PC-3 (cell line): Measurements from ENCODE around the gene MYH9.
"Not testable (repeated sequence)": the region's sequence is repeated elsewhere in the genome, so short reads cannot be mapped to it uniquely, and the experiment has no call there.

Experiments used
- CTCF ChIP-seq: fragments of 300-600 bp; sonication (generic); conservative IDR thresholded peaks from 2 replicates; pipeline ENCODE4 v1.5.1; 2017; ENCODE audit warnings: antibody characterized with exemption, low read depth, mild to moderate bottlenecking, low read length
- EZH2phosphoT487 ChIP-seq: fragments of 300-600 bp; sonication (generic); IDR thresholded peaks from 2 replicates; pipeline ENCODE4 v1.6.1; 2018; ENCODE audit warnings: mild to moderate bottlenecking, antibody characterized with exemption, low read length, borderline replicate concordance

- TF ChIP-seq EZH2phosphoT487, CTCF: not testable (repeated sequence)
These were observed 126.1 kb downstream of the MYH9 start for GRCh38 chr22:36261675-36262074.
